ENCODE results near the gene PFKL.
"Not testable (repeated sequence)": the region's sequence is repeated elsewhere in the genome, so short reads cannot be mapped to it uniquely, and the experiment has no call there.

The PFKL gene

GRCh38 chr21:44359396-44359795 lies 59.5 kb downstream of the PFKL start:
- DNase-seq (ENCODE audit: low read depth in 2 of 2, low spot score in 1 of 2) = no peak

- DNase-seq (ENCODE audit: low read depth in 2 of 2, low spot score in 1 of 2) = no peak
These were observed 60.3 kb downstream of the PFKL start for GRCh38 chr21:44360159-44360558.

GRCh38 chr21:44361903-44362302 lies 62.0 kb downstream of the PFKL start:
- DNase-seq (ENCODE audit: low read depth in 2 of 2, low spot score in 1 of 2) = not testable (repeated sequence)

GRCh38 chr21:44363278-44363677 lies 63.4 kb downstream of the PFKL start:
- no peak for DNase-seq (ENCODE audit: low read depth in 2 of 2, low spot score in 1 of 2)

- no peak for DNase-seq (ENCODE audit: low read depth in 2 of 2, low spot score in 1 of 2)
These were observed 64.5 kb downstream of the PFKL start for GRCh38 chr21:44364151-44365053.

GRCh38 chr21:44365251-44365966 lies 65.6 kb downstream of the PFKL start:
- DNase-seq (ENCODE audit: low read depth in 2 of 2, low spot score in 1 of 2) = no peak

GRCh38 chr21:44365967-44366585 lies 66.2 kb downstream of the PFKL start:
- DNase-seq (ENCODE audit: low read depth in 2 of 2, low spot score in 1 of 2) = no peak

- no peak for DNase-seq (ENCODE audit: low read depth in 2 of 2, low spot score in 1 of 2)
These were observed 66.8 kb downstream of the PFKL start for GRCh38 chr21:44366586-44367211.

- no peak for DNase-seq (ENCODE audit: low read depth in 2 of 2, low spot score in 1 of 2)
These were observed 69.0 kb downstream of the PFKL start for GRCh38 chr21:44368711-44369446.

GRCh38 chr21:44370027-44370735 lies 70.3 kb downstream of the PFKL start:
- no peak for DNase-seq (ENCODE audit: low read depth in 2 of 2, low spot score in 1 of 2)

GRCh38 chr21:44370786-44371410 lies 71.0 kb downstream of the PFKL start:
- no peak for DNase-seq (ENCODE audit: low read depth in 2 of 2, low spot score in 1 of 2)

GRCh38 chr21:44371596-44371995 lies 71.7 kb downstream of the PFKL start:
- no peak for DNase-seq (ENCODE audit: low read depth in 2 of 2, low spot score in 1 of 2)

- no peak for DNase-seq (ENCODE audit: low read depth in 2 of 2, low spot score in 1 of 2)
These were observed 72.8 kb downstream of the PFKL start for GRCh38 chr21:44372616-44373015.

- no peak for DNase-seq (ENCODE audit: low read depth in 2 of 2, low spot score in 1 of 2)
These were observed 74.9 kb downstream of the PFKL start for GRCh38 chr21:44374601-44375280.

GRCh38 chr21:44375281-44375651 lies 75.4 kb downstream of the PFKL start:
- DNase-seq (ENCODE audit: low read depth in 2 of 2, low spot score in 1 of 2) = no peak

- DNase-seq (ENCODE audit: low read depth in 2 of 2, low spot score in 1 of 2) = no peak
These were observed 75.9 kb downstream of the PFKL start for GRCh38 chr21:44375761-44376241.

- DNase-seq (ENCODE audit: low read depth in 2 of 2, low spot score in 1 of 2) = no peak
These were observed 76.8 kb downstream of the PFKL start for GRCh38 chr21:44376606-44377005.

All from stimulated activated CD8-positive, alpha-beta memory T cell treated with anti-CD3 and anti-CD28 coated beads, Interleukin-4, amount 100 ng/mL, for 1 hour (primary cell).